ENCODE data around the gene ZBTB4.

ZBTB4 gene

GRCh38 chr17:7479213-7480088 lies at the start of gene ZBTB4:
ZBTB4 (minus strand) TSS chr17:7479631; CDS start chr17:7466801, 12,830 bp downstream.
- DNase-seq (ENCODE audit: low spot score), result peak; percentile 66

- DNase-seq (ENCODE audit: low spot score), result no peak
Observed at GRCh38 chr17:7528842-7529241, 49.4 kb upstream of the ZBTB4 start.

- no peak for DNase-seq (ENCODE audit: low spot score)
Observed at GRCh38 chr17:7523033-7523432, 43.6 kb upstream of the ZBTB4 start.

GRCh38 chr17:7515911-7516610 lies 36.6 kb upstream of the ZBTB4 start:
- DNase-seq (ENCODE audit: low spot score), result no peak

- DNase-seq (ENCODE audit: low spot score), result no peak
Observed at GRCh38 chr17:7513850-7514419, 34.5 kb upstream of the ZBTB4 start.

GRCh38 chr17:7512824-7513540 lies 33.6 kb upstream of the ZBTB4 start:
- no peak for DNase-seq (ENCODE audit: low spot score)

GRCh38 chr17:7512105-7512504 lies 32.7 kb upstream of the ZBTB4 start:
- no peak for DNase-seq (ENCODE audit: low spot score)

GRCh38 chr17:7511108-7511507 lies 31.7 kb upstream of the ZBTB4 start:
- DNase-seq (ENCODE audit: low spot score), result no peak

GRCh38 chr17:7509937-7510336 lies 30.5 kb upstream of the ZBTB4 start:
- DNase-seq (ENCODE audit: low spot score), result no peak

- no peak for DNase-seq (ENCODE audit: low spot score)
Observed at GRCh38 chr17:7508846-7509245, 29.4 kb upstream of the ZBTB4 start.

- no peak for DNase-seq (ENCODE audit: low spot score)
Observed at GRCh38 chr17:7508145-7508544, 28.7 kb upstream of the ZBTB4 start.

- no peak for DNase-seq (ENCODE audit: low spot score)
Observed at GRCh38 chr17:7503521-7503920, 24.1 kb upstream of the ZBTB4 start.

- DNase-seq (ENCODE audit: low spot score), result no peak
Observed at GRCh38 chr17:7502987-7503386, 23.6 kb upstream of the ZBTB4 start.

- no peak for DNase-seq (ENCODE audit: low spot score)
Observed at GRCh38 chr17:7502171-7502847, 22.9 kb upstream of the ZBTB4 start.

- DNase-seq (ENCODE audit: low spot score), result no peak
Observed at GRCh38 chr17:7501729-7502128, 22.3 kb upstream of the ZBTB4 start.

GRCh38 chr17:7499161-7499560 lies 19.7 kb upstream of the ZBTB4 start:
- no peak for DNase-seq (ENCODE audit: low spot score)

GRCh38 chr17:7497636-7498035 lies 18.2 kb upstream of the ZBTB4 start:
- DNase-seq (ENCODE audit: low spot score), result no peak

- DNase-seq (ENCODE audit: low spot score), result no peak
Observed at GRCh38 chr17:7497228-7497627, 17.8 kb upstream of the ZBTB4 start.

- DNase-seq (ENCODE audit: low spot score), result no peak
Observed at GRCh38 chr17:7496470-7497183, 17.2 kb upstream of the ZBTB4 start.

- no peak for DNase-seq (ENCODE audit: low spot score)
Observed at GRCh38 chr17:7495906-7496434, 16.5 kb upstream of the ZBTB4 start.

- DNase-seq (ENCODE audit: low spot score), result no peak
Observed at GRCh38 chr17:7493941-7494340, 14.5 kb upstream of the ZBTB4 start.

All from AG08395 (cell line).